Left lung (tissue), 10 donors: ENCODE results near the gene DCP1B. TPM values are rescaled to one million over a fixed set of nuclear protein-coding genes. Genes with fewer than 3 reads are reported as not detected.

Source experiments
- ATAC-seq: fragments of 200-7000 bp; cut with Tn5 transposase; one replicate; pipeline ENCODE4 v1.9.1; 2020; ENCODE audit warnings: moderate library complexity
- DNase-seq, 4 donors: peaks; one replicate each; pipeline ENCODE4 v3.0.0-alpha.2; 2013 to 2020
- H3K27ac ChIP-seq, 2 donors: fragments of 200-600 bp; sonication (generic) in 1 of 2; one replicate each; pipeline versions ENCODE4 v1.5.0 to v1.8.0; 2020 to 2021
- H3K27me3 ChIP-seq, 2 donors: fragments of 200-600 bp; sonication (generic) in 1 of 2; one replicate each; pipeline versions ENCODE4 v1.5.0 to v1.8.0; 2020 to 2021
- H3K36me3 ChIP-seq, 2 donors: fragments of 200-600 bp; sonication (generic) in 1 of 2; one replicate each; pipeline versions ENCODE4 v1.5.0 to v1.8.0; 2020 to 2021
- H3K4me1 ChIP-seq, 2 donors: fragments of 200-600 bp; one replicate each; pipeline ENCODE4 v1.8.0; 2021
- H3K4me3 ChIP-seq, 2 donors: fragments of 200-600 bp; sonication (generic) in 1 of 2; one replicate each; pipeline versions ENCODE4 v1.5.0 to v1.8.0; 2020 to 2021; ENCODE audit warnings: mild to moderate bottlenecking in 1 of 2
- H3K9me3 ChIP-seq, 2 donors: fragments of 200-600 bp; sonication (generic) in 1 of 2; one replicate each; pipeline versions ENCODE4 v1.5.0 to v1.8.0; 2020 to 2021
- CTCF ChIP-seq, 2 donors: fragments of 200-600 bp; sonication (generic) in 1 of 2; IDR thresholded peaks; one replicate each; pipeline versions ENCODE4 v1.5.0 to v1.8.0; 2021; ENCODE audit warnings: antibody characterized with exemption in 2 of 2
- intact Hi-C, 2 donors: fragments of 100-400 bp; cut with DNase I; formaldehyde crosslinking; loops; one replicate each; pipeline versions ENCODE4 v1.11.2 to v1.14.2; 2022
- polyA plus RNA-seq, 6 donors: library from polyadenylated mRNA; unstranded; fragments of 120-200 nt; gene quantifications; one replicate each; pipeline ENCODE4 v1.2.1, GENCODE V29; 2013; ENCODE audit not compliant: insufficient read length in 6 of 6
- total RNA-seq, 2 donors: library from RNA; stranded (reverse); fragmentation: NEBNext Ultra II Directional; extraction: Animal tissue kit (Norgen Biotek cat#: 25700); gene quantifications; one replicate each; pipeline ENCODE4 v1.2.1, GENCODE V29; 2021
- donor health status: DM: no; HTN: yes; CAD: no.
- donor health status: DM: no; HTN: no; CAD: no.

DCP1B gene
- total and polyA plus RNA-seq, 8 donors = 9.8 to 33.4 (median 28.5) TPM

GRCh38 chr12:1918081-1918883 lies 86.0 kb downstream of the DCP1B start, which contains the start of gene CACNA2D4:
Gene CACNA2D4 (minus strand): TSS chr12:1918652. CDS start chr12:1918473, 179 bp downstream.
- H3K4me1 ChIP-seq = peaks cover 0 to 19% of the 10 kb centered on the region in 2 donors
- H3K9me3 ChIP-seq = no peaks in the 10 kb centered on the region
- peak in 2 of 4 donors; percentile 32 to 81 for DNase-seq
- TF ChIP-seq CTCF (IDR thresholded peaks at IDR 0.05) = no peak
- peak within 1 kb of the TSS; percentile 44 to 68 for H3K27ac ChIP-seq
- intact Hi-C loops = no loop called here
- H3K36me3 ChIP-seq = no peaks in the 10 kb centered on the region
- H3K27me3 ChIP-seq = peaks cover 0 to 33% of the 10 kb centered on the region in 2 donors
- no peak for ATAC-seq
- H3K4me3 ChIP-seq = peak within 1 kb of the TSS in 1 of 2 donors; percentile 40

- H3K36me3 ChIP-seq = no peaks in the 10 kb centered on the region
- DNase-seq (peak in 1 of 4 donors; percentile 51), ATAC-seq (peak; percentile 48)
- TF ChIP-seq CTCF (IDR thresholded peaks at IDR 0.05) = no peak
- peak overlapping the region; percentile 44 to 68 for H3K27ac ChIP-seq
- intact Hi-C loops = no loop called here
- H3K4me1 ChIP-seq = peaks cover 0 to 19% of the 10 kb centered on the region in 2 donors
- H3K9me3 ChIP-seq = no peaks in the 10 kb centered on the region
- peaks cover 0 to 34% of the 10 kb centered on the region in 2 donors for H3K27me3 ChIP-seq
- peak overlapping the region in 1 of 2 donors; percentile 40 for H3K4me3 ChIP-seq
Measured at GRCh38 chr12:1917172-1918070, 86.8 kb downstream of the DCP1B start.

- no peak for TF ChIP-seq CTCF (IDR thresholded peaks at IDR 0.05)
- intact Hi-C loops = no loop called here
- Histone ChIP-seq H3K4me3 (no peak overlapping the region), H3K9me3 (no peaks in the 10 kb centered on the region), H3K36me3 (no peaks in the 10 kb centered on the region), H3K27ac (no peak overlapping the region), H3K27me3 (peaks cover 0 to 34% of the 10 kb centered on the region in 2 donors), H3K4me1 (peaks cover 0 to 19% of the 10 kb centered on the region in 2 donors)
- DNase-seq (peak in 3 of 4 donors; percentile 32 to 77 (median 44)), ATAC-seq (peak; percentile 48)
Measured at GRCh38 chr12:1916371-1917171, 87.7 kb downstream of the DCP1B start.

- Histone ChIP-seq H3K9me3 (no peaks in the 10 kb centered on the region), H3K27me3 (peaks cover 0 to 39% of the 10 kb centered on the region in 2 donors), H3K36me3 (no peaks in the 10 kb centered on the region), H3K4me3 (no peak overlapping the region), H3K27ac (no peak overlapping the region), H3K4me1 (peaks cover 0 to 16% of the 10 kb centered on the region in 2 donors)
- intact Hi-C loops = no loop called here
- DNase-seq (peak in 1 of 4 donors; percentile 27), ATAC-seq (no peak)
- TF ChIP-seq CTCF (IDR thresholded peaks at IDR 0.05) = no peak
Measured at GRCh38 chr12:1915082-1915968, 88.9 kb downstream of the DCP1B start.
